Activated CD4-positive, alpha-beta memory T cell treated with anti-CD3 and anti-CD28 coated beads, Interleukin-2, amount 10 ng/mL, durations not matched to agents 7 days and 5 days (primary cell): ENCODE measurements around the gene NAV2. TPM values are rescaled to one million over a fixed set of nuclear protein-coding genes. Genes with fewer than 3 reads are reported as not detected.

Experiments used
- CTCF ChIA-PET: fragments of 350-600 bp; sonication (Branson Sonifier 250); formaldehyde crosslinking; loops from one replicate; lab custom pipeline; 2021; ENCODE audit warnings: antibody characterized with exemption, inconsistent platforms; lab: Charles Lee
- POLR2A ChIA-PET: fragments of 350-600 bp; sonication (Branson Sonifier 250); formaldehyde crosslinking; loops from one replicate; lab custom pipeline; 2021; ENCODE audit warnings: antibody characterized with exemption; lab: Charles Lee
- DNase-seq: peaks from one replicate; pipeline ENCODE4 v3.0.0-alpha.2; 2020
- H3K27ac Mint-ChIP-seq: one replicate; pipeline ENCODE4 v1.8.0; 2021; ENCODE audit warnings: mild to moderate bottlenecking, mixed read lengths
- H3K27me3 Mint-ChIP-seq: one replicate; pipeline ENCODE4 v1.8.0; 2021; ENCODE audit warnings: mixed read lengths
- H3K36me3 Mint-ChIP-seq: one replicate; pipeline ENCODE4 v1.8.0; 2021; ENCODE audit warnings: low read depth, mixed read lengths
- H3K4me1 Mint-ChIP-seq: one replicate; pipeline ENCODE4 v1.8.0; 2021; ENCODE audit warnings: mixed read lengths
- H3K4me3 Mint-ChIP-seq: one replicate; pipeline ENCODE4 v1.8.0; 2021; ENCODE audit warnings: mild to moderate bottlenecking, mixed read lengths
- H3K9me3 Mint-ChIP-seq: one replicate; pipeline ENCODE4 v1.8.0; 2021; ENCODE audit warnings: mixed read lengths
- total RNA-seq, 2 experiments: library from RNA; stranded (reverse); gene quantifications; one replicate each; pipeline ENCODE4 v1.2.3, GENCODE V29; 2021

Gene NAV2
- total RNA-seq, 2 experiments from 2014 or later = 0.53 to 0.70 TPM

DNA sequence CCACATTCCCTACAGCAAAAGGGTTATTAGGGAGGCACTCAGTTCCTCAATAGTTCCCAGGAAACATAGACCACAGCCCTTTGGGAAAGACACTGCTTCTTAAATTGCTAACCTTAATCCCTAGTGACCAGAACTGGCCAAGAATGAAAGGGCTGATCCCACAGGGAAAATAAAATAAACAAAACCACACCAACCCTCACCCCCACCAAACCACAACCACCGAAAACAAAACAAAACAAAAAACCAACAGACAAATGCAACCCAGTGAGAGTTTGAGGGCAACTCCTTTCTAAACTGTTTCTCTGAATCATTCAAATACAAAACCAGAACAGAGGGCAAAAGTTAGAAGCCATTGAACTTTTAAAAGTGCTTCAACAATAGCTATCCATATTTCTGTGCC lies 57.2 kb downstream of the NAV2 start:
- Mint-ChIP-seq H3K4me1 (peaks cover 2% of the 10 kb centered on the region), H3K27ac (no peak overlapping the region), H3K36me3 (no peaks in the 10 kb centered on the region), H3K27me3 (peaks cover 43% of the 10 kb centered on the region), H3K4me3 (no peak overlapping the region), H3K9me3 (no peaks in the 10 kb centered on the region)
- no peak for DNase-seq
- POLR2A ChIA-PET = no interaction called here
- CTCF ChIA-PET = no interaction called here

DNA sequence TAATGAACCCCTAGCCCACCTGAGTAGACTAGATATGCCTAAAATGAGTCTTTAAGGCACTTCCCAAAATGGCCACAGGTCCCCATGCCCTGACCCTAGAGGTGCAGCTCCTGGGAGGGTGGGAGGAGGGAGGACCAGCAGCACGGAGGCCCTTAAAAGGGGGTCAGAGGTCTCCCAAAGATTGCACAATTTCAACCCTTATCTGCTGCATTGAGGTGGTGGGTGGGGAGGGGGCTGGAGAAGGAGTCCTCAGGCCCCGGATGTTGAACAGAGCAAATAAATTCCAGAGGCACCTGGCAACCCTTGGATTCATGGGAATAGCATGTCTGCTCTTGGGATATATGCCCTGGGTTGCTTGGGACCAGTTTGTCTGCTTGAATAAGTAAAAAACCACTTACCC lies 57.6 kb downstream of the NAV2 start:
- CTCF ChIA-PET = no interaction called here
- peaks cover 2% of the 10 kb centered on the region for H3K4me1 Mint-ChIP-seq
- DNase-seq = no peak
- H3K36me3 Mint-ChIP-seq = no peaks in the 10 kb centered on the region
- no peak overlapping the region for H3K4me3 Mint-ChIP-seq
- H3K9me3 Mint-ChIP-seq = no peaks in the 10 kb centered on the region
- no peak overlapping the region for H3K27ac Mint-ChIP-seq
- peaks cover 44% of the 10 kb centered on the region for H3K27me3 Mint-ChIP-seq
- POLR2A ChIA-PET = no interaction called here

DNA sequence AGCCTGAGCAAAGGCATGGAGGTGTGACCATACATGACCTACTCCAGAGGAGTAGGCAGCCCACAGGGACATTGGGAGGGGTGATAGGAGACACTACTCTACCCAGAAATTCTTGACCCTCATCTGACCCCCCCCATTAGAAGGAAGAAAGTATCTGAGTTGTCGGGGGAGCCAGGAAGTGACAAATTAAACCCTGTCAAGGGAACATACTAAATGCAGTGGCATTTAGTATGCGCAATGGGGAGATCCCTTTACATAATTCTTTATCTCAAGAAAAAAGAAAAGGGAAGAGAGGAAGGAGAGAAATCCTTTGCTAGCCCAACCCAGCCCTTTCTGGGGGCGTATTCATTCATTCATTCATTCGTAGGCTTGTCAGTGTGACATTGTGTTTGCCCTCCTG lies 58.8 kb downstream of the NAV2 start:
- H3K4me3 Mint-ChIP-seq = no peak overlapping the region
- H3K36me3 Mint-ChIP-seq = no peaks in the 10 kb centered on the region
- H3K4me1 Mint-ChIP-seq = peaks cover 4% of the 10 kb centered on the region
- ChIA-PET CTCF (no interaction called here), POLR2A (no interaction called here)
- no peaks in the 10 kb centered on the region for H3K9me3 Mint-ChIP-seq
- no peak for DNase-seq
- H3K27ac Mint-ChIP-seq = no peak overlapping the region
- H3K27me3 Mint-ChIP-seq = peaks cover 50% of the 10 kb centered on the region

DNA sequence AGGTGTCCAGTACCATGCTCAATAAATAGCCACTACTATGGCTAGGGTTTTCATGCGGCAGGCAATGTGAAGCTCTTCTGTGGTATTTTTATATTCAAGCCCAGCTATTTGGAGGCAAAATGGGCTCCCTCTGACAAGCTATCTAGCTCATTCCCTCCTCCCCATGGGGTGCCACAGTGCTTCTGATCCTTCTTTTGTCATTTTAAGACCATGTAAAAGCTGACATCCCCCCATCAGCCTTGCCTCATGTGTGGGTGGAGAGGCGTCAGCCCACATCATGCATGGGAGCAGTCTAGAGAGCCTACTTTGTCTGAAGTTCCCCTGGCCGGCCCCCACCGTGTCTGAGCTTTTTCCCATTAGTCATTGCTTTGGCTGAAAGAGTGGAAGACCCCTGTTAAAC lies 59.8 kb downstream of the NAV2 start:
- ChIA-PET POLR2A (no interaction called here), CTCF (no interaction called here)
- peaks cover 5% of the 10 kb centered on the region for H3K4me1 Mint-ChIP-seq
- H3K27ac Mint-ChIP-seq = no peak overlapping the region
- H3K4me3 Mint-ChIP-seq = no peak overlapping the region
- H3K9me3 Mint-ChIP-seq = no peaks in the 10 kb centered on the region
- H3K36me3 Mint-ChIP-seq = no peaks in the 10 kb centered on the region
- DNase-seq = no peak
- peaks cover 55% of the 10 kb centered on the region for H3K27me3 Mint-ChIP-seq

DNA sequence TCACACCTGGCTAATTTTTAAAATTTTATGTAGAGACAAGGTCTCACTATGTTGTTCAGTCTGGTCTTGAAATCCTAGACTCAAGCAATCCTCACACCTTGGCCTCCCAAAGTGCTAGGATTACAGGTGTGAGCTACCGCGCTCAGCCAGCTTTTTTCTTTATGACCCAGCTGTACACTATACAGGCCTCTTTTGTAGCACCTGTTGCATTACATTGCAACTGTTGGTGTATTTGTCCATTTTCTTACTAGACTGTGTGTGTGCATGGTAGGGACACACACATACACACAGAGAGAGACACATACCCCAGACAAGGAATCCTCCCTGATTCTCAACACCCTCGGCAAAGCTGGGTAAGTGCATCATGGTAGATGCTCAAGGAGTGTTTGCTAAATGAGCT lies 61.7 kb downstream of the NAV2 start:
- CTCF ChIA-PET = no interaction called here
- Mint-ChIP-seq H3K9me3 (no peaks in the 10 kb centered on the region), H3K27ac (no peak overlapping the region), H3K27me3 (peaks cover 71% of the 10 kb centered on the region), H3K4me1 (peaks cover 10% of the 10 kb centered on the region), H3K36me3 (no peaks in the 10 kb centered on the region), H3K4me3 (no peak overlapping the region)
- POLR2A ChIA-PET = no interaction called here
- DNase-seq = no peak

DNA sequence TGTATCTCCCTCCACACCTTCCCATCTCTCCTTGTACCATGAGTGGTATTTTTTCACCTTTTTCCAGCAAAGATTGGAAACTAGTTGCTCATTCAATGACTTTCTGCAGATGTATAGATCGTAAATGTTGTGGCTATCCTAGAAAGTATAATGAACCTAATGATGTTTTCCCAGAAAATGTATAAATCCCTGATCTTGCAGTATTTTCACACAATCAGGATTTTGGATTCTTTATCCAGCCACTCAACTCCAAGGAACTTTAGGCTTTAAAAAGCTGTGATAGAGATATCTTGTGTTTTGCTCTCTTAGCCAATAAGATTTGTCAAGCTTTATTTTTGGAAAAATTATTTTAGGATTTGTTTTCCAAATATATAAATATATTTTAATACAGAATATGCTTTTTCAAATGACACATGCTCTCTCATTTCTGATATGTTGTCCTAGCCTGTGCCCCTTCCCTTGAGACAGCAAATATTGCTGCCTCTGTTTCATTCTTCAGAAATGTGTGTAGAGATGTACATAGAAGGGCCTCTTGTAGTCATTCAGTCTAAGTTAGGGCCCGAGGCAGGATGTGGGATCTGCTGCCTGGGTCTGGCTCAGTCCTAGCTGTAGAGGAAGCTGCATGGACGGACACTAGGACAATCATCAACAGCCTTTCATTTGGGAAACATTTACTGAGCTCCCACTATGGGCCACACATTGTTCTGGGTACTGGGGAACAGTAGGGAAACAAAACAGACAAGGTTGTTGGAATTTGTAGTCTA lies 62.4 kb downstream of the NAV2 start:
- no peaks in the 10 kb centered on the region for H3K9me3 Mint-ChIP-seq
- no peaks in the 10 kb centered on the region for H3K36me3 Mint-ChIP-seq
- peaks cover 77% of the 10 kb centered on the region for H3K27me3 Mint-ChIP-seq
- H3K27ac Mint-ChIP-seq = no peak overlapping the region
- DNase-seq = no peak
- H3K4me3 Mint-ChIP-seq = no peak overlapping the region
- ChIA-PET CTCF (no interaction called here), POLR2A (no interaction called here)
- H3K4me1 Mint-ChIP-seq = peaks cover 8% of the 10 kb centered on the region

DNA sequence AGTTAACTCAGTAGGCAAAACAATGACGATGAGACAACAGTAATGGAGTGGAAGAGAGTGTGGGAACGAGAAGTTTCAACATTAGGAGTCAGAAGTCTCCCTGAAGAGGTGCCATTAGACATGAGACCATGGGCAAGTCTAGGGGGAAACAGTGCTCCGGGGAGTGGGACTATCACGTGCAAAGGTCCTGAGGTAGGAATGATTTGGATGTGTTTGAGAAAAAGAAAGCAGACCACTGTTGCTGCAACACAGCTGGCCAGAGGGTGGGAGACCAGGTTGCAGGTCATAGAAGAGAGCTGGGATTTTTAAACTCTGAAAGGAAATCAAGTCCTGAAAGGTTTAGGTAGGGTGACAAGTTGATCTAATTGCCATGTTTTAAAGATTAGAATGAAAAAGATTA lies 63.0 kb downstream of the NAV2 start:
- H3K9me3 Mint-ChIP-seq = no peaks in the 10 kb centered on the region
- POLR2A ChIA-PET = no interaction called here
- H3K4me3 Mint-ChIP-seq = no peak overlapping the region
- no peak for DNase-seq
- peaks cover 8% of the 10 kb centered on the region for H3K4me1 Mint-ChIP-seq
- peaks cover 78% of the 10 kb centered on the region for H3K27me3 Mint-ChIP-seq
- no peak overlapping the region for H3K27ac Mint-ChIP-seq
- CTCF ChIA-PET = no interaction called here
- no peaks in the 10 kb centered on the region for H3K36me3 Mint-ChIP-seq

DNA sequence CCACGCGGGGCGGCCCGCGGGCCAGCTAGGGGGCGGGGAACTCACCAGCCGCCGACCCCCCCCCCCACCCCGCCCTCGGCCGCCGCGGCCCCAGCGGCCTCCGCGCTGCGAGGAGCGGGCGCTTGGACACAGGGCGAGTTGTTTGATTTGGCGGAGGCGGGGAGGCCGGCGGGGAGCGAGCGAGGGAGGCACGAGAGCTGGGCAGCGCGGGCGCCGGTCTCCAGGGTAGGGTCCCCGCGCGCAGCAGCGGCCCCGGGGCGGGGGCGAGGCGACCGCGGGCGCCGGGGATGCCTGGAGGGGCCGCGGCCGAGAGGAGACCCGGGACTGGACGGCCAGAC lies 64.4 kb downstream of the NAV2 start:
- no peak overlapping the region for H3K27ac Mint-ChIP-seq

DNA sequence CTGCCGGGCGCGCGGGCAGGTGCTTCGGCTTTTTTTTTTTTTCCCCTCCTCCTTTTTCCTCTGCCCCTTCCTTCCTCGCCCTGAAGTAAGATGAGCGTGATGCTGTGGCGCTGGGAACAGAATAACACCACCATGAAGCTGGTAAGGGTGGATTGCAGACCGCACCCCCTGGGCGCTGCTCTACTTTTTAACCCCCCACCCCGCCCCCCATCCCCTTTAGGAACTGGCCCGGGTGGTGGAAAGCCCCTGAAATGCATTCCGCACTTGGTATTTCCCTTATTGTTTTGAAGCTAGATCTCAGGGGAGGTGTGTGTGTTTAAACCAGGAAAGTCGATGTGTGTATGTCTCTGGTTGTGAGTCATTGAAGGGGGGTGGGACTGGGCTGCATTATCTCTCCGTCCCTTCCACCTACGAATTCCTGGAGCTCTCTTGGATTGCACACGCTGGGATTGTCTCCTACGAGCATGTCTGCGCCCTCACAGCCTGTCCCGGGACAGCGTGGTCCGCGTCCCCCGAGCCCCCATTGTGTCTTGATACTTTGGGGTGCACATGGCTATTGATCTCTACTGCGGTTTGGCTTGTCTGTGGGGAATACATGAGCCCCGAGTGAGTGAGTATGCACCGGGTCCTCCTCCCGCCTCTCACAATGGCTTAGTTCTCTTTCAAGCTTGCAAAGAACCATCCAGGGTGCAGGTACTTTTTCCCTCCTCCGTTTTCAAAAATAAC lies 64.9 kb downstream of the NAV2 start:
- H3K9me3 Mint-ChIP-seq = no peaks in the 10 kb centered on the region
- peaks cover 8% of the 10 kb centered on the region for H3K4me1 Mint-ChIP-seq
- CTCF ChIA-PET = interaction anchor here (0.6 to 0.7 kb wide), 2 partner anchors 15 to 213 kb away, joined by 3 read pairs; no protein-coding TSS in a partner anchor
- H3K4me3 Mint-ChIP-seq = peak overlapping the region; percentile 3
- no peaks in the 10 kb centered on the region for H3K36me3 Mint-ChIP-seq
- H3K27me3 Mint-ChIP-seq = peaks cover 67% of the 10 kb centered on the region
- no peak overlapping the region for H3K27ac Mint-ChIP-seq
- DNase-seq = no peak
- POLR2A ChIA-PET = no interaction called here

More for the DNA sequence above, 64.4 kb downstream of the NAV2 start:
- H3K9me3 Mint-ChIP-seq = no peaks in the 10 kb centered on the region
- CTCF ChIA-PET = no interaction called here
- H3K36me3 Mint-ChIP-seq = no peaks in the 10 kb centered on the region
- peaks cover 8% of the 10 kb centered on the region for H3K4me1 Mint-ChIP-seq
- POLR2A ChIA-PET = no interaction called here
- DNase-seq = no peak
- peaks cover 69% of the 10 kb centered on the region for H3K27me3 Mint-ChIP-seq
- H3K4me3 Mint-ChIP-seq = no peak overlapping the region

DNA sequence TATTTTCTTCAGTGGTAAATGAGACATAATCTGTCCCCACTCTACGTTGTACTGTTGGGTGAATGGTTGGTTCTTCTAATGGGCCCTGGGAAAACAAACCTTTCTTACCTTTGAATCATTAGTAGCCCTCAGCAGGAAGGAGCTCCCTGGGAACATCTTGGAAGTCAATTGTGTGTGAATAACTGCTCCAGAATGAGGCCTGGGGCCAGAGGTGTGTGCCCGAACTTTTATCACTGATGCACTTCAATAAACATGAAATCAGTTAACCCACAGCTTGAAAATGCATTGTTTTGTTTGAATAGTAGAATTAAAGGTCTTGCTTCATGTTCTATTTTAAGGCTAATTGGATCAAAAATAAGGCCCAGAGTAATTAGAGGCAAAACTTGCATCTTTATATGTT lies 67.1 kb downstream of the NAV2 start:
- POLR2A ChIA-PET = no interaction called here
- no peak for DNase-seq
- Mint-ChIP-seq H3K27me3 (peaks cover 51% of the 10 kb centered on the region), H3K4me1 (peaks cover 8% of the 10 kb centered on the region), H3K36me3 (no peaks in the 10 kb centered on the region), H3K4me3 (no peak overlapping the region), H3K27ac (no peak overlapping the region), H3K9me3 (no peaks in the 10 kb centered on the region)
- CTCF ChIA-PET = no interaction called here

DNA sequence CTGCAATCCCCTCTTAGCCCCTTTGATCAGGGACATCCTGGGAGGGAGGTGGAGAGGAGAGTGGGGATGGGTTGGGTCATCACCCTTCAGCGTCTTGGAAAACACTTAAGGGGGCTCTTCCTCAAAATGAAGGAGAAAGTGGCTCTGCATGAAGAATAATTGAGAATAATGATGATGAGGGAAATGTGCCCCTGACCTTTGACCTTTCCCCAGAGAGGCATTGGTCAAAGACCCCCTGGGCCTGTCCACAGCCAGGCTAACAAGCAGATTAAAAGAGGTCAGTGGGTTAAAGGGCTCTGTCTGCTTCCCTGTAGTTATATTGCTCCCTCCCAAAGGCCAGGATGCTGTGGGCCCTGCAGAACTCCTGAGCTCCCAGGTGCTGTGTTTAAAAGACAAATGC lies 68.7 kb downstream of the NAV2 start:
- no peak overlapping the region for H3K4me3 Mint-ChIP-seq
- no peak overlapping the region for H3K27ac Mint-ChIP-seq
- no peak for DNase-seq
- H3K36me3 Mint-ChIP-seq = no peaks in the 10 kb centered on the region
- peaks cover 37% of the 10 kb centered on the region for H3K27me3 Mint-ChIP-seq
- peaks cover 6% of the 10 kb centered on the region for H3K4me1 Mint-ChIP-seq
- ChIA-PET POLR2A (no interaction called here), CTCF (no interaction called here)
- H3K9me3 Mint-ChIP-seq = no peaks in the 10 kb centered on the region

DNA sequence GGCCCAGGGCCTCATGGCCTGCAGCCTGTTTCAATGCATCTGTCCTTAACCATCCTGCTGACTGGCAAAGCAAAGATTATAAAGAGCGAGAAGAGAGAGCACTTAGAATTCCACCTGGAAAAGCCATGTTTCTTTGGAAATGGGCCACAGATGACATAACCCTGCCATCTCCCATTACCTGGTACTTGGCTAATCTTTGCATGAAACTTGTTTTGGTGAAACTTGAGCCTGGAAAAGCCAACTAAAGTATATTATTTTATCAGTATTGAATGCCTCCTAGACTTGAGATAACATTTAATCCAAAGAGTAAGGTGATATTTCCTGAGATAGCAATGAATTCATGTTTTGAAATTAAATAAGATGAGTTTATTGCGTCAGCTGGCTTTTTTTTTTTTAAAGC lies 72.6 kb downstream of the NAV2 start:
- no peaks in the 10 kb centered on the region for H3K9me3 Mint-ChIP-seq

DNA sequence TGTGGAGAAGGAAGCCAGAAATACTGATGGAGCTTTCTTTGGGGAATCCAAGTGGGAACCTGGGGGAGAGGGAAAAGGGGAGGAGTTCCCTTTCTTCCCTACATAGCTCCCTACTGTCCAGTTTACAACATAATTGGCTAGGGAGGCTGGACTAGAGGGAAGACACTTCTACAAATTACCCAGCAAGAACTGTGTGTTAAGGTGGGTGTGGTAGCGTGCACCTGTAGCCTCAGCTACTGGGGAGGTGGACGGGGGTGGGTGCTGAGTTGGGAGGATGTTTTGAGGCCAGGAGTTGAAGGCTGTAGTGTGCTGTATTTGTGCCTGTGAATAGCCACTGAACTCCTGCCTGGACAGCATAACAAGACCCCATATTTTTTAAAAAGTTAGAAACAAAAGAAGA lies 74.0 kb downstream of the NAV2 start:
- H3K4me1 Mint-ChIP-seq = no peaks in the 10 kb centered on the region
- H3K27ac Mint-ChIP-seq = no peak overlapping the region
- H3K36me3 Mint-ChIP-seq = no peaks in the 10 kb centered on the region
- DNase-seq = no peak
- H3K4me3 Mint-ChIP-seq = no peak overlapping the region
- H3K9me3 Mint-ChIP-seq = no peaks in the 10 kb centered on the region
- peaks cover 18% of the 10 kb centered on the region for H3K27me3 Mint-ChIP-seq
- CTCF ChIA-PET = interaction anchor here (0.7 kb wide), 1 partner anchor 586 kb away, joined by 3 read pairs; no protein-coding TSS in a partner anchor
- POLR2A ChIA-PET = interaction anchor here (0.6 kb wide), 1 partner anchor 11 kb away, joined by 3 read pairs; no protein-coding TSS in a partner anchor

More for the DNA sequence above, 72.6 kb downstream of the NAV2 start:
- ChIA-PET CTCF (no interaction called here), POLR2A (no interaction called here)
- Mint-ChIP-seq H3K36me3 (no peaks in the 10 kb centered on the region), H3K27me3 (peaks cover 18% of the 10 kb centered on the region), H3K4me3 (no peak overlapping the region), H3K27ac (no peak overlapping the region), H3K4me1 (no peaks in the 10 kb centered on the region)
- DNase-seq = no peak

DNA sequence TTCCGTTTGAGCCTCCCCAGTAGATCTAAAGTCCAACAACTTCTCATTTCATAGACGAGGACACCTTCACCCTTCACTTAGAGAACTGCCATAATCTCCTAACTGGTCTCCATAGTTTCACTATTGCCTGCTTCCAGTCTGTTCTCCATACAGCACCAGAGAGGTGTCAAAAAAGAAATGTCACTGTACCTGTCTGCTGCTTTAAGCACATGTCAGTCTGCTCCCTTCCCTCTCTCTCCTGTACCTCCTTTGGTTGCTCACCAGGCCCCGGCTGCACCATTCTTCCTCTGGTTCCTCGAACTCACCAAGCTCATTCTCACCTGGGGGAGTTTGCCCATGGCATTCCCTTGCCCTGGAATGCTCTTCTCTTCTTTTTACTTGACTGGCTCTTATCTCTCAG lies 75.8 kb downstream of the NAV2 start:
- CTCF ChIA-PET = no interaction called here
- H3K9me3 Mint-ChIP-seq = no peaks in the 10 kb centered on the region
- no peak for DNase-seq
- peaks cover 14% of the 10 kb centered on the region for H3K27me3 Mint-ChIP-seq
- no peak overlapping the region for H3K4me3 Mint-ChIP-seq
- H3K27ac Mint-ChIP-seq = no peak overlapping the region
- POLR2A ChIA-PET = no interaction called here
- H3K36me3 Mint-ChIP-seq = no peaks in the 10 kb centered on the region
- H3K4me1 Mint-ChIP-seq = no peaks in the 10 kb centered on the region
